T-helper 22 cell (primary cell): ENCODE measurements around the gene ABCC1.

Source experiments
- DNase-seq: peaks from one replicate; pipeline ENCODE4 v3.0.0-alpha.2; 2020; ENCODE audit warnings: low read depth

The ABCC1 gene

DNA sequence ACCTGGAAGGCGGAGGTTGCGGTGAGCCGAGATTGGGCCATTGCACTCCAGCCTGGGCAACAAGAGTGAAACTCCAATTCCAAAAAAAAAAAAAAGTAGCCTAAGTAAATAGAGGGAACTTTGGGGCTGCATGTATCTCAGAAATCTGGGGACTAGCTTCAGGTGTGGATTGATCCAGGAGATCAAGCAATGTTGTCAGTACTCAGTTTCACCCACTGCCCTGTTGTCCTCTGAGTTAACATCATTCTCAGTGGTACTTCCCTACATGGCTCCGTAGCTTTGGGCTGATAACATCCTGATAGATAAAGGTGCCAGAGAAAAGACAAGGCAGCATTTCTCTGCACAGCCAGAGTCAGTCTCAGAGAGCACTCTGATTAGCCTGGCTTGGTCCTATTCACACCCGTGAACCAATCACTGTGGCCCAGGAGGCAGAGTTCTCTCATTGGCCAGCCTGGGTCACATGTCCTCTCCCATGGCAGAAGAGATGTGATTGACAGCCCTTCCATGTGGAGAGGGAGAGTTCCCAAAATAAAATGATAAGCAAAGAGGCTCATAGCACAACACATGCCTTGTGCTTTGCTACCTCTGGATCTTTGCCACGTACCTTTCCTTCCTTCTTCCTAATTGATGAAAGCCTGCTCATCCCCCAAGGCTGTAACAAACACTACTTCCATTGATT lies 99.6 kb downstream of the ABCC1 start:
- no peak for DNase-seq

DNA sequence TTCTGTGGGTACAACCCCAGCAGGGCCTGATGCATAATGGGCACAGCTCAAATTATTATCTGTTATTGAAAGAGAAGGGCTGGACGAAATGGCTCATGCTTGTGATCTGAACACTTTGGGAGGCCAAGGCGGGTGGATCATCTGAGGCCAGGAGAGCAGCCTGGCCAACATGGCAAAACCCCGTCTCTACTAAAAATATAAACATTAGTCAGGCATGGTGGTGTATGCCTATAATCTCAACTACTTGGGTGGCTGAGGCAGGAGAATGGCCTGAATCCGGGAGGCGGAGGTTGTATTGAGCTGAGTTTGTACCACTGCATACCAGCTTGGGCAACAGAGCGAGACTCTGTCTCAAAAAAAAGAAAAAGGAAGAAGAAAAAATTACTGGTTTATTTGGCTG lies 100.7 kb downstream of the ABCC1 start:
- DNase-seq = no peak

DNA sequence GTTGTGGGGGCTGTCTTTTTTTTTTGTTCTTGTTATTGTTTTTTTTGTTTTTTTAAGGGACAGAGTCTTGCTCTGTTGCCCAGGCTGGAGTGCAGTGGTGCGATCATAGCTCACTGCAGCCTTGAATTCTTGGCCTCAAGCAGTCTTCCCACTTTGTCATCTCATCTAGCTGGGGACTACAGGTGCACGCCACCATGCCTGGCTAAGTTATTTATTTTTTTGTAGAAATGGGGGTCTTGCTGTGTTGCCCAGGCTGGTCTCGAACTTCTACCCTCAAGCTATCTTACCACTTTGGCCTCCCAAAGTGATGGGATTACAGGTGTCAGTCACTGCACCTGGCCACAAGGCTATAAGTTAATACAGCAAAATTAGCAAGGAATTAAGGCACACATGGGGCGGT lies 101.7 kb downstream of the ABCC1 start:
- DNase-seq = no peak

DNA sequence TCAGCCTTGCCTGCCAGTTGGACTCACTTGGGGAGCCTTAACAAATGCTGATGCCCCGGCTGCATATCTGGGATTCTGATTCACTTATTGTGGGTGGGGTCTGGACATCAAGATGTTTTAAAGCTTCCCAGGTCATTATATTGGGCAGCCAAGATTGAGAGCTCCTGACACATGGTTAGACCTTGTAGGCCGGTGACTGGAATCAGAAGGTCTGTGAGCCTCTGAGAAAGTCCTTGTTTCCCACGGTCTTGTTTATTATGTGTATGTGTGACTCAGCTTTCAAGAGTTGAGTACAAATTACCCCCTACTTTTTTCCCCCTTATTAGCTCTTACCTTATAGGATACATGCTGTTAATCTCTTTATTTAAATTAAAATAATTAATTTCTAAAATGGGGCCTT lies 103.5 kb downstream of the ABCC1 start:
- no peak for DNase-seq

DNA sequence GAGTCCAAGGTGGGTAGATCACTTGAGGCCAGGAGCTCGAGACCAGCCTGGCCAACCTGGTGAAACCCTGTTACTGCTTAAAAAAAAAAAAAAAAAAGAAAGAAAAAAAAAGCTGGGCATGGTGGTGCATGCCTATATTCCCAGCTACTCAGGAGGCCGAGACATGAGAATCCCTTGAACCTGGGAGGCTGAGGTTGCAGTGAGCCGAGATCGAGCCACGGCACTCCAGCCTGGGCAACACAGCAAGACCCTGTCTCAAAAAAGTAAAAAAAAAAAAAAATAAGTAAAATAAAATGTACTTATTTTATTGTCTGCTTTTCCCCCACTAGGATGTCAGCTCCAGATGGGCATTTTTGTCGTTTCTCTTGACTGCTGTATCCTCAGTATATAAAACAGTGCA lies 107.7 kb downstream of the ABCC1 start:
- DNase-seq = no peak

DNA sequence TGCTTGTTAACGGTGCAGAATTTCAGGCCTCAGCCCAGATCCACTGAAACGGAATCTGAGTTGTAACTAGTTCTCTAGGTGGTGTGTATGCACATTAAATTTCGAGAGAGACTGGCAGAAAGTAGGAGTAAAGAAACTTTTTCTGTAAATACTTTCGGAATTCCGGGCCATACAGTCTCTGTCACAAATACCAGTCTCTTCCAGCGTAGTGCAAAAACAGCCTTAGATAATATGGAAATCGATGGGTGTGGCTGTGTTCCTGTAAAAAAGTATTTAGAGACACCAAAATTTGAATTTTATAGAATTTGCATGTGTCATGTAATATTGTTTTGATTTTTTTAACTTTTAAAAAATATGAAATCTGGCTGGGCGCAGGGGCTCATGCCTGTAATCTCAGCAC lies 109.7 kb downstream of the ABCC1 start:
- DNase-seq = no peak

DNA sequence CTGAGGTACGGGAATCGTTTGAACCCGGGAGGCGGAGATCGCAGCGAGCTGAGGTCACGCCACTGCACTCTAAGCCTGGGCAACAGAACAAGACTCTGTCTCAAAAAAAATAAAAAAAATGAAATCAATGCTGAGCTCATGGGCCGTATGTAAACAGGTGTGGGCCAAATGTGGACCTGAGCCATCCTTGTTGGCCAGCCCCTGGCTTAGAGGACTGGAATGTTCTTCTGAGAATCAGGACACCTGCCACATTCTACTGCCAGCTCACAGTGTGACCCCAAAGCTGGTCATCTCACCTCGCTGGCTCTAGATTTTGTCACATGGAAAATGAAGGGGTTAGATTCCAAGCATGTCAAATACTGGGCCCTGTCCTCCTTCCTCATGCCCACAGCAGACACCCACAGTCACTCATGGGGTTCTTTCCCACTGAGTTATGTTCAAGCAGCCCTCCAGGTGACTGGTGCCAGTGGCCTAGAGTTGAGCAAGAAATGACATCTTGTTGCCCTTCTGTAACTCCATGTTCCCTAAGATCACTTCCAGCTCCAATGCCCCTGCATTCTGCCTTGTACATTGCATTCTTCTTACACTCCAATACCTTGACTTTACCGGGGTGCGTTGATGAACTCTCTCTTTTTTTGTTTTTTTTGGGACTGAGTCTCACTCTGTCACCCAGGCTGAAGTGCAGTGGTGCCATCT lies 110.6 kb downstream of the ABCC1 start:
- no peak for DNase-seq

DNA sequence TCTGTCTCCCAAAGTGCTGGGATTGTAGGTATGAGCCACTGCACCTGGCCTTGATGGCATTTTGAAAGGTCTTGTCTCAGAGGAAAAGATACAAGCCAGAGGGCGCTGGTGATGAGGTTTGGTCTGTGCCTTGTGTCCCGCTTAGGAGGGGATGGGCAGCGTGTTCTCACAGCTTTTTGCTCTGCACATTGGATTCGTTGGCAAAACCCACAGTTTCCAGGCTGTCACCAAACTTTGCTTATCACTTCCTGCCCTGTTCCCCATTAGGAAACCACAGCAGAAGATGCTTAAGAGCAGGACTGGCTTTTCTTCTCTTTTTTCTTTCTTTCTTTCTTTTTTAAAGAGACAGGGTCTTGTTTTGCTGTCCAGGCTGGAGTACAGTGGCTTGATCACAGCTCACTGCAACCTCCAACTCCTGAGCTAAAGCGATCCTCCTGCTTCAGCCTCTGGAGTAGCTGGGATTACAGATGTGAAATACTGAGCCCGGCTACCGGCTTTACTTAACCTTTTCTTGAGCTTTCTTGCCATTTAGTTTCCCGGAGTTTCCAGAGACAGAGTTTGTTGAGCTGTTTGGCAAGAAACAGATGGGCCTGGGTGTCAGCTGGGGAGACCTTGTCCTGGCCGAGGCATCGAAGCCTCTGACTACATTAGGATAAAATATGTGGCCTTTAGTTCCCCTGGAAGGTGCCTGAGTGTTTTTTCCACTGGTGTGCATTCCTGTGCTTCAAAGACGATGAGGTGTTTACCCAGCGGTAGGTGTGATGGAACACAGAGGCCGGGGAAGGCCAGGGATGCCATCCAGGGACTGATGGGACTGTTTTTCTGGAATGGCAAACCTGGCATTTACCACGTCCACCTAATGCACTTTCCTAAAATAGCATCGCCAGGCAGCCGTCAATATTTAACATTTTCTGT lies 112.9 kb downstream of the ABCC1 start:
- no peak for DNase-seq

DNA sequence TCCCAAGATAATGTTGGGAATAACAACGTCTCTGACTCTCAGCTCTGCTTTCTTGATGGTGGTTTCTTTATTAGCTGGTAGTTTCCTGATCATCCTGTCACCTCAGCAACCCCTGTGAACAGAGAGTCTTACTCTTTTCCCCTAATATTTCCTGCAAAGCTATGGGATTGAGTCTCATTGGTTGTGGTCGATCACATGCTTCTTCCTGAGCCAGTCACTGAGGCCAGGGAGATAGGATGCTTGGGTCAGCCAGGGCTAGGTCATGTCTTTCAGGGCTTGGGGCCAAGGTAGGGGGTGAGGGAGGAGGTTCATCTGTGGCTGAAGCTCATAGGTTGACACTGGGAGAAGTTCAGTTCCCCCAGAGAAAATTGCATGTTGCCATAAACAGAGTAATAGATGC lies 114.3 kb downstream of the ABCC1 start:
- DNase-seq = no peak

DNA sequence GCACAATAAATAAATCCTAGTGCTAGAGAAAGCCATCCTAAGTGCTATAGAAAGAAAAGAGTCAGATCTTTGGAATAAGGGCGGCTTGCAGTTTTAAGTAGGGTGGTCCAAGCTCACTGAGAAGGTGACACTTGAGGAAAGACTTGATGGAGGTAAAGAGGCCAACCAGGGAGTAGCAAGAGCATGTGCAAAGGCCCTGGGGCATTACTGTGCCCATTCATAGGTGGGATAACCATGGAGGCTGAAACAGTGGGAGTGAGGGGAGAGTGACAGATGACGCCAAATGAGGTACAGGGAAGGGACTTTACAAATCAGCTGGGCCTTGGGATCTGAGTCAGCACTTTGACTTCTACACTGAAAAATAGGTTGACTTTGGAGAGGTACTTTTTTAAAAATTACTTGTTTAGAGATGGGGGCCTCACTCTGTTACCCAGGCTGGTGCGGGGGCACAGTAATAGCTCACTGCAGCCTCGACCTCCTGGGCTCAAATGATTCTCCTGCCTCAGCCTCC lies 115.5 kb downstream of the ABCC1 start:
- no peak for DNase-seq

DNA sequence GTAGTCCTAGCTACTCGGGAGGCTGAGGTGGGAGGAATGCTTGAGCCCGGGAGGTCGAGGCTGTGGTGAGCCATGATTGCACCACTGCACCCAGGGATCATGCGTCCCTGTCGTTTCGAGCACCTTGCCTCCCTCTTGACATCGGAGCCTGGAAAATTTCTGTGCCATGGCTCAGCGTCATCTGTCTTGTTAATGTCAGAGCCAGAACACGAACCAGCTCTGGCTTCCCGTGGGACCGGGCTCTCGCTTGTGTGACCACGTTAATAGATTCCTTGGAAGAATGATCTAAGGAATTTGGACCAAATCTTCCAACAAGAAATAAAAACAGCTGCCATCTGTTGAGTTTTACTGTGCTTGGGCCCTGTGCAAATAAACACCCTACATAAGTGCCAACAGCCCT lies 117.7 kb downstream of the ABCC1 start:
- no peak for DNase-seq

DNA sequence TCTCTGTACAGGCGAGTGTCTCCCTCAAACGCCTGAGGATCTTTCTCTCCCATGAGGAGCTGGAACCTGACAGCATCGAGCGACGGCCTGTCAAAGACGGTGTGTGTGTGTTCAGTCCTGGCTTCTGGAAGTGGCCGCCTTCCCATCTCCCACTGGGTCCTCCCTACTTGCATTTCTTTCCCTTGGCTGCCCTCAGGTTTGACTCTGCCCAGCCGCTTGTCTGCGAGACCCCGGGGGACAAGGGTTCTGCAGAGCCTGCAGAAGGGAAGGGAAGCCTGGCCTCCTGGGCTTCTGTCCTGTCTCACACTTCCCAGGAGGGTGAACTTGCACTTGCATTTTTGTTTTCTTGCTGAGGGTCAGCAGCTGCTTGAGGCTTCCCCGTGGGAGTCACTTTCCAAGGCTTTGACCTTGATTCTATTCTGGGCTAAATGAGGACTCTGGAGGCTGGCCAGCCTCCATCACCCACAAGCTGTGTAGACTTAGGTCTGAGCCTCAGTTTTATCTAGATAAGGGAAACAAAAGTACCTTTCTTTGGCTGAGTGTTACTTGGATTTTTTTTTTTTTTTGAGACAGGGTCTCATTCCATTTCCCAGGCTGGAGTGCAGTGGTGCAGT lies 122.3 kb downstream of the ABCC1 start:
- no peak for DNase-seq

DNA sequence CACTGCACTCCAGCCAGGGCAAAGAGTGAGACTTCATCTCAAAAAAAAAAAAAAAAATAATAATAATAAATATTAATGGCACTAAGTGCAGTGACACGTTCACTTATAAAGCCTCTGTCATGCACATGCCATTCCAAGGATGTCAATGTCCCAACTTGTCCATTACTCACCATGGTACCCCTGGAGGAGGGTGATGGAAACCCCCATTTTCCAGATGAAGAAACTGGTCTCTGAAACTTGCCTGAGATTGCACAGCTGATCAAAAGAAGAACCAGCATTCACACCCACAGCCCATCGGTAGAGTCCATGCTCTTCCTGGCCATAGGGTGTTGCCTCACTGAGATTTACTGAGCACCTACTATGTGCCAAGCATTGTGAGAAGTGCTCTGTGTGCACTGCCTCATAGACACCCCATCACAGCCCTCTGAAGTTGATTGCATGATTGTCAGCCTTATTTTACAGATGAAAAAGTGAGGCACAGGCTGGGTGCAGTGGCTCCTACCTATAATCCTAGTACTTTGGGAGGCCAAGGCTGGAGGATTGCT lies 123.7 kb downstream of the ABCC1 start:
- no peak for DNase-seq

DNA sequence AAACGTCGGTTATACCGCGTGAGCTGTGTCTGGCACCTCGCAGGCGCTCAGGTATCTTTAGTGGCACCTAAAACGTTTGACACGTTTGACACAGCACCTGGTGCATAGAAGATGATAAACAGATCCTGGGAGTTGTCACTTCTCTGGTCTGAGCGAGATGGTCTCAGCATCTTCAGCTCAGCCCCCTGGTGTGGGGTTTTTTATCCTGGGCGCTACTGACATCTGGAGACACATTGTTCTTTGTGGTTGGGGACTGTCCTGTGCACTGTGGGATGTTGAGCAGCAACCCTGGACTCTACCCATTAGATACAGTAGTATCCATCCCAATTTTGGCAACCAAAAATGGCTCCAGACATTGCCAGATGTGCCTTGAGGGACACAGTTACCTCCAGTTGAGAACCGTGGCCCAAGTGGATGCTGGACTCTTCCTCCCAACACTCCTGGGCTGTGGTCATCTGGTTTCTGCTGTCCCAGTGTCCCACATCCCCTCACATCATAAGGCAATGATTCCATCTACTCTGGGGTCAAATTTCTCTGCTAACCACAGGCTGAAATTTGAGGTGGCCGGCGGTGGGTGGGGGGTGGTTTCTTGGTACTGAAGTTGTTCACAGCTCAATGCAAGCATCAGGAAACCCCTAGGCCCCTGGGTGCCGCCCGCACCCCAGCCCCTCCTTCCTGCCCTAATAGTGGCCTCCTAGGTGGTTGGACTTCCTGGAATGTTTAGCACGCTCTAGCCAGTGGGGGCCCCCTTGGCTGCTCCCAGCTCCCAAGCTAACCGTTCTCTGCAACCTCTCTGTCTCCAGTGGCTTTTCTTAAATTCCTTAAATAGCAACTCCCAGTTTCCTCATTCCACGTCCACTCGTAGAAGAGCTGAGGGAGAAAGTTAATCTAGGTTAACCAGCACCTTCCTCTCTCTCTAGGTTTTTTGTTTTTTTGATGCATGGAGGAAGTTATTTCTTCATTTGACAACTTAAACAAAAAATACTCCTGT lies 124.8 kb downstream of the ABCC1 start:
- no peak for DNase-seq

DNA sequence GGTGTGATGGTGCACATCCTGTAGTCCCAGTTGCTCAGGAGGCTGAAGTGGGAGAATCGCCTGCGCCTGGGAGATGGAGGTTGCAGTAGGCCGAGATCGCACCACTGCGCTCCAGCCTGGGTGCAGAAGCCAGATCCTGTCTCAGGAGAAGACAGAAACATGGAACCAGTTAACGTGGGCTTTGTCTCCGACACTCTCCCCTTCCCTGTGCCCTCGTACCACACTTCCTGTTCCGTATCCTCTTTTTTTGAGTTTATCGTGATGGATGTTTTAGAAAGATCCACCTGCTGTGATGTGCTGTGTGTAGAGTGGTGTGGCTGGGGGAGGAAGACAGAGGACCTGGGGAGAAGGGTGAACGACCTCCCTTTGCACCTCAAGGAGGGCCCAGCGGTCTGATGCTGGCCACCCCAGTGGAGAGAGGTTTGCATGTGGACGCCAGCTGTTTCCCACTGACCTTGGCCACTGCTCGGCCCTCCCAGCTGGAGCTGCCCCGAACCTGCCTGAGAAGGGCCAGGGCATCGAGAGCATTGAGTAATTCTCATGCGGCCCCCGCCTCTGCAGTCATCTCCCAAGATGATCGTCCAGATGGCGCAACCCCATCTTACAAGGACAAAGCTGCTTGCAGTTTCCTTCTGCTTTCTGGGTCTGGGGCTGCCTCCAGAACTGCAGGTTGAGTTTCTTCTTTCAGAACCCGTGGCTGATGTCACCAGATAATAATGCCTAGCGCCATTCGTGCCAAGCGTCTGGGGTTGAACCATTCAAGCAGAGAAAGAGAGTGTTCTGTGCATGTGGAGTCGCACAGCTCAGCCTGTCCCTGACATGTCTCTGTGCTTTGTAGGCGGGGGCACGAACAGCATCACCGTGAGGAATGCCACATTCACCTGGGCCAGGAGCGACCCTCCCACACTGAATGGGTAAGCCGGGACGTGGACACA lies 126.3 kb downstream of the ABCC1 start:
- no peak for DNase-seq

DNA sequence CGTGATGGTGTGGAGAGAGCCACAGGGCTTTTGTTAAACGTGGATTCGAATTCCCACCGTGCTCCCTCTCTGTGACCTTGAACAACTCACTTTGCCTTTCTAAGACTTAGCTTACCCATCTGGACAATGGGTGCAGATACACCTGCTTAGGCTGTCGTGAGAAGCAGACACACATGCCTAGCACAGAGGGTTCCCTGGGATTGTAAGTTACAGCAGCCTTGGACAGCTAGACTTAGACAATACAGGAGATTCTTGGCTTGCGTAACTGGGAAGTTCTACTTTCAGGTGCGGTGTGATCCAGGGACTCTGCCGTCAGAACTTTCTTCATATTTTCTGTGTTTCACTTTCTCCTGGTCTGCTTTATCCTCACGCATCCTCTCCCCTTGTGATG lies 127.0 kb downstream of the ABCC1 start:
- DNase-seq = no peak

DNA sequence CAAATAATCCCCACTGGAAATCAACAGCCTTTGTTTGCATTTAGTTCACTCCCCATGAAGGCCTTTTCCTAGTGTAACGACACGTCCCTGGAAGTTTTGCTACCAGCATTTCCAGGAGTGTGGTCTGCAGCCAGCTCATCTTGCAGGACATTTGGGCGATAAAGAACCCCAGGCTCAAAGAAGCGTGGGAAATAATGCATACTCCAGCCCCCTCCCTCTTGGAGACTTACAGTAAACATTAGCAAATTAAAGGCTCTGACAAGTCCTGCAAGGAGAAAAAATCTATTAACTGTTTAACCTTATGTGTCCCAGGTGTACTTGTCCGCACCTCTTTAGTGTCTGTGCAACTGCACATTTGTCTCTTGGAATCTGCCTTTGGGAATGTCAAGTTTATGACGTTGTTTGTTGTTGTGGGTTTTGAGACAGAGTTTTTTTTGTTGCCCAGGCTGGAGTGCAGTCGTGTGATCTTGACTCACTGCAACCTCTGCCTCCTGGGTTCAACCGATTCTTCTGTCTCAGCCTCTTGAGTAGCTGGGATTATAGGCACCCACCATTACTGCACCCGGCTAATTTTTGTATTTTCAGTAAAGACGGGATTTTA lies 131.1 kb downstream of the ABCC1 start:
- DNase-seq = no peak

DNA sequence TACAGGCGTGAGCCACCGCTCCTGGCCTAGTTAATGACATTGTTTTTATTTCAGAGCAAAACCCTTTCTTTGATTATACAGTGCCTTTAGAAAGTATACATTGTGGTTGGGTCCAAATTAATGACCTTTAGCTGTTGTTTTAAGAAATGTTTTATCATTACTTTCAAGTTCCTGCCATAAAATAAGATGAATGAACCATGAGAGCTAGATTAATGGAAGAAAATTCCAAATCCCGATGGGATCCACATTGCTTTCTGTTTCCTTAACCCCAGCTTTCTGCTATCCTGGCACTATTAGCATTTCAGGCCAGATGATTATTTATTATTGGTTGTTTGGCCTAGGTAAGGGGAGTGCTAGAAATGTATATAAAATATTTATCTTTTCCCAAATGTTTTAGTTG lies 131.7 kb downstream of the ABCC1 start:
- no peak for DNase-seq

DNA sequence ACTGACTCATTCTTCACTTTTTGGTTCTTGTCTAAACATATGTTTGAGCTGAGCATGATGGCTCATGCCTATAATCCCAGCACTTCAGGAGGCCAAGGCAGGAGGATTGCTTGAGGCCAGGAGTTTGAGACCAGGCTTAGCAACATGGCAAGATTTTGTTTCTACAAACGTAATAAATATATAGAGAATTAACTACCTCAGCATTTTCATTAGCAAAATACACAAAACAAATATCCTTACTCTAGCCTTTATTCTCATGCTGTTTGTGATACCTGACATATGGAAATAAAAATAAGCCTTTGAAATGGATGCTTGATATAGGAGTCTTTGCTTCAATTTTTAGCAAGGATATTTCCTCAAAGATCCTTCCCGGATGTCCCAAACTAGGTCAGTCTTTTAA lies 132.8 kb downstream of the ABCC1 start:
- DNase-seq = no peak
